Esophagus muscularis mucosa (tissue), 4 donors: ENCODE results near the gene PDCL3.

Source experiments
- EP300 ChIP-seq: sonication (generic); formaldehyde crosslinking; IDR thresholded peaks from one replicate; pipeline ENCODE4 v1.6.1; 2017; ENCODE audit warnings: antibody characterized with exemption
- POLR2A ChIP-seq: fragments of 450-650 bp; IDR thresholded peaks from one replicate; pipeline ENCODE4 v1.6.1; 2017; ENCODE audit warnings: antibody characterized with exemption, moderate library complexity, mild to moderate bottlenecking, low read depth
- POLR2AphosphoS5 ChIP-seq, 2 donors: sonication (generic); formaldehyde crosslinking; IDR thresholded peaks; one replicate each; pipeline ENCODE4 v1.6.1; 2017; ENCODE audit warnings: antibody characterized with exemption in 2 of 2
- TF ChIP-seq, protein P1 (sequence below), 3 experiments: fragments of 200-600 bp in 2 of 3; fragments of 450-650 bp in 1 of 3; sonication (generic) in 2 of 3; IDR thresholded peaks; one replicate each; pipeline ENCODE4 v1.5.1; 2017 to 2019; ENCODE audit warnings: antibody characterized with exemption in 3 of 3, mild to moderate bottlenecking in 2 of 3, moderate library complexity in 1 of 3

DNA sequence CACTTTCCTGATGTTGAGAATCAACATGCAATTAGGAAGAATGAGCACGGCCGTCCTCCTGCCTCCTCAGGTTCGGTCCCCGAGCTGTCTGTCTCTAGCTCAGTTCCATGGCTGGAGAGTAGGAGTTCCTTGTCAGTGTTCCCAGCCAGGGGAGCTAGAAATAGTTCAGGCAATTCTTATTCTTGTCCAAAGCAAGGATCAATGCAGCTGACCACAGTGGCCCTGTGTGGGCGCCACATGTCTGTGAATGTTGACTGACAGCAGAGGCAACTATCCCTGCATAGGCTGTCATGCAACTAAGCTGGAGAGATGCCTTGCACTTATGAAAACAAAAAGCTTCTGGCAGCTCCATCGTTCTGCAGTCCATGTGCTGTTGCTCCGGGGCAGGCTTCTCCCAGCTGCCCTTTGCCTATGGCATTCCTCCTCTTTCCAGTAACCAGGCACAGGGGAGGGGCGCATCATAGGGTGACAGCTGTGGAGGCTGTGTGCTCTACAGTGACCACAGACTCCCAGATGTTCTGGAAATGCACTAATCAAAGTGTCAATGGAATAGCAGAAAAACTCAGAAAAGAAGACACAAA, 58.7 kb downstream of the PDCL3 start:
- TF ChIP-seq, protein P1, sequence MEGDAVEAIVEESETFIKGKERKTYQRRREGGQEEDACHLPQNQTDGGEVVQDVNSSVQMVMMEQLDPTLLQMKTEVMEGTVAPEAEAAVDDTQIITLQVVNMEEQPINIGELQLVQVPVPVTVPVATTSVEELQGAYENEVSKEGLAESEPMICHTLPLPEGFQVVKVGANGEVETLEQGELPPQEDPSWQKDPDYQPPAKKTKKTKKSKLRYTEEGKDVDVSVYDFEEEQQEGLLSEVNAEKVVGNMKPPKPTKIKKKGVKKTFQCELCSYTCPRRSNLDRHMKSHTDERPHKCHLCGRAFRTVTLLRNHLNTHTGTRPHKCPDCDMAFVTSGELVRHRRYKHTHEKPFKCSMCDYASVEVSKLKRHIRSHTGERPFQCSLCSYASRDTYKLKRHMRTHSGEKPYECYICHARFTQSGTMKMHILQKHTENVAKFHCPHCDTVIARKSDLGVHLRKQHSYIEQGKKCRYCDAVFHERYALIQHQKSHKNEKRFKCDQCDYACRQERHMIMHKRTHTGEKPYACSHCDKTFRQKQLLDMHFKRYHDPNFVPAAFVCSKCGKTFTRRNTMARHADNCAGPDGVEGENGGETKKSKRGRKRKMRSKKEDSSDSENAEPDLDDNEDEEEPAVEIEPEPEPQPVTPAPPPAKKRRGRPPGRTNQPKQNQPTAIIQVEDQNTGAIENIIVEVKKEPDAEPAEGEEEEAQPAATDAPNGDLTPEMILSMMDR (IDR thresholded peaks at IDR 0.05), result no peak
- TF ChIP-seq POLR2A (no peak), POLR2AphosphoS5 (IDR thresholded peaks at IDR 0.05) (no peak), EP300 (no peak)
